T1000 (cell line): ENCODE data around the gene NKD1.

Experiments
- DNase-seq: peaks from one replicate; lab custom pipeline; 2025; ENCODE audit warnings: mixed read lengths; lab: John Stamatoyannopoulos, UW

Gene NKD1

GRCh38 chr16:50675686-50676610 is 127.8 kb downstream of the NKD1 start:
- DNase-seq: no peak

DNA sequence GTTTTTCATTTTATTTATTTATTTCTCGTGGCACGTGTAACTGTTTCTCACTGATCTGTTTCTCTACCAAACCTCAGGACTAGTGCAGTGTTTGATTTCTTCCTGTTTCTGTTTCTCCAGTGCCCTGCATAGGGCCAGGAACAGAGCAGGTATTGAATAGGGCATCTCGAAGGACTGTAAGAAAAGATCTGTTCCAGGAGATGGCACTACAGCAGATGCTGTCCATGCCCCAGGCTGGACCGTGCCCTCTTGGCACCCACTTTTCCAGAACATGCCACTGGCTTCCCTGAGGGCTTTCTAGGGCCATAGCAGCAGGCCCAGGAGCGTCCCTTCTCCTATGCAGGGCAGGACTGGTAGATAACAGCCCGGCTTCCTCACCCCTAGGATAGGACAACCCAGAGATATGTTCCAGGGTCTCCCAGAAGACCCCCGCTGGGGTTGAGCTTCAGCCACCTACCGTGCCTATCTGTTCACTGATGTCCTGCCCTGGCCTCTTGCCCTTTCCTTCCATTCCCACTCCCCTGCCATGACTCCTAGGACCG is 128.6 kb downstream of the NKD1 start:
- DNase-seq: no peak

DNA sequence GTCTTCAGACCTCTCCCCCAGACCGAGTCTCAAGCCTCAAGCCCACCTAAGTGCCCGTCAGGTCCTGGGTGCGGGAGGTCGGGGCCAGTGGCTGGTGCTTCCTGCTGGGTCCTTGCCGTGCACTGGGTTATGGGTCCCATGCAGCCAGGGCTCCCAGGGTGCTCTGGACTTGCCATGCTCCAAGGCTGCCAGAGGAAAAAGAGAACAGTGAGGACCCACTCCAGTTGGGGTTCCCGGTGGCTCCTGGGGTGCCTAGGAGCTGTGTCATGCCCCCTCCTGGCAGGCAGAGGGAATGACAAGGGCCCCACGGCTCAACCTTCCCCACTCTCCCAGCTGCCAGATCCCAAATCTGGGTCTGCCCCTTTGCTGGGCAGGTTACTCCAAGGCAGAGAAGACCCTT is 129.2 kb downstream of the NKD1 start:
- DNase-seq: no peak

DNA sequence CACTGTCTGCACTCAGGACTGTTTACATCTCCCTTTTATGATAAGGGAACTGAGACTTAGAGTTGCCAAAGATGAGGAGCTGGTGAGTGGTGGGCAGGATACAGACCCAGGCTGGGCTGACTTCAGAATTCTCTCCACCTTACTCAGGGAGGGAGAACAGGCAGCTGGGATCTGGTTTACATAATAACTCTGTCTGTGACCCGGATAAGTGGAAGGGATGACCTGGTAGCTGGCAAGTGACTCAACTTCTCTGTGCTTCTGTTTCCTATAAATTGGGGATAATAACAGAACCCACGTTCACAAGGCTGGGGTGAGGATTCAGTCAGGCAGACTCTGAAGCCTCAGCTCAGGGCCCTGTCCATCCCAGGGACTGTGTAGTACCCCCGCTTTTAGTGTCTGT is 130.3 kb downstream of the NKD1 start:
- no peak for DNase-seq

GRCh38 chr16:50679266-50679665 is 131.1 kb downstream of the NKD1 start:
- DNase-seq: no peak

GRCh38 chr16:50679676-50680555 is 131.7 kb downstream of the NKD1 start:
- no peak for DNase-seq

- DNase-seq: no peak
These were observed 132.3 kb downstream of the NKD1 start for GRCh38 chr16:50680556-50680893.

DNA sequence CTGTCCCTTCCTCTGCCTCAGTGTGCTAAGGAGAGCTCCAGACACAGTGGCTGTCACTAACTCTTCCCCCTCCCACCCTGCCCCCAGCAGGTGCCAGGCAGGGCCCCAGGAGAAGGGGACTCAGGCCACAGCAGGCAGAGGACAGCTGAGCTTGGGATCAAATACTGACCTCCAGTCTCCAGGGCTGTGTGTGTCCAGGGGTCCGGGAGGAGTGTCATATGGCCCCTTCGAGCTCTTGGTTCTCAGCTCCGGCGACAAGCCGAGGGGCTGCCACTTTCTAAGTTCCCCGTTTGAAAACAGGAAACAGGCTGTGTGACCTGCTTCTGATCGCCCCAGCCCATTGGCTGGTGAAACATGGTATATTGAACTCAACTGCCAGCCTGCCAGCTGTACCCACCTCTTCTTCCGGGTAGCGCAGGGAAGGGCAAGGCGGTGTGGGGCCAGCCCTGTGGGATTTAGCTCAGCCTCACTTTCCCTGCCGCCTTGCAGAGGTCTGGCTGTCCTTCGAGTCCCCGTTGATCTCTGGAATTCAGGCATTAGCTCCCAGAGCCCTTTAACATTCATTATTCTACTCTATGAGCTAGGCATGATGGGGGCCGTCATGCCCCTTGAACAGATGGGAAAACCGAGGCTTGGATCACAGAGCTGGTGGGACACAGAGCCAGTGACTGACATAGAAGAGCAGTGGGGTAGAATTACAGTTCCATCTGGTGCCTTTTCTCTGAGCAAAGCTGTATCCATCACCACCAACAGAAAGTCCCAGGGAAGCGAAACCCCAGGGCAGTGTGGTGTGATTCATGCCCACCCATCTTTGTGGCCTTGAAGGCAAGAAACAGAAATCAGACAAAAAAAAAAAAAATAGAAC is 133.1 kb downstream of the NKD1 start, which contains the start of gene SNX20:
Gene SNX20 (minus strand): TSS at position 292 of the 865 bp plus-strand sequence. CDS start 3,786 bp downstream, outside the sequence.
- no peak for DNase-seq

GRCh38 chr16:50683689-50684374 is 135.6 kb downstream of the NKD1 start:
- DNase-seq: no peak

DNA sequence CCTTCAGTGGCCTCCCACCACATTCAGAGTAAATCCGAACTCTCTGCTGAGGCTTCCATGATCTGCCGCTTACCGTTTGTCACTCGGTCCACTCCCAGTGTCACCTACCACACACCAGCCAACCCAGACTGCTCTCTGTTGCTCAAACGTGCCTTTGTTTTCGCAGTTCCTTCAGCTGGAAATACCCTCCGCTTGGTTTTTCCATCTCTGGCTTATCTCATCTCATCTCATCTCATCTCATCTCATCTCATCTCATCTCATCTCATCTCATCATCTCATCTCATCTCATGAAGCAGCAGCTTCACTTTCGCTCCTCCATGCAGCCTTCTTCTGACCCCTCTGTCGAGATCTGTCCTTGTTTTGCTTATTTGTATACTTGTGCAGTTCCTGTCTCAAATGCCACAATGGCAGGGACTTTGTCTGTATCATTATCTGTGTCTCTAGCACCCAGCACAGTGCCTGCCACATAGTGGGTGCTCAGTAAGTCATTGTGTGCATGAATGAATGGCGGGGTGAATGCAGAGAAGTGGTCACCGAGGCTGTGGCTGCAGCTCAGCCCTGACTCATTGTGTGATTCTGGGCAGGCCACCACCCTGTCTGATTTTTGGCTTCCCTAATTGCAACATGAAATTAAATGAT is 136.7 kb downstream of the NKD1 start:
- no peak for DNase-seq

- no peak for DNase-seq
These were observed 137.4 kb downstream of the NKD1 start for GRCh38 chr16:50685462-50686063.

DNA sequence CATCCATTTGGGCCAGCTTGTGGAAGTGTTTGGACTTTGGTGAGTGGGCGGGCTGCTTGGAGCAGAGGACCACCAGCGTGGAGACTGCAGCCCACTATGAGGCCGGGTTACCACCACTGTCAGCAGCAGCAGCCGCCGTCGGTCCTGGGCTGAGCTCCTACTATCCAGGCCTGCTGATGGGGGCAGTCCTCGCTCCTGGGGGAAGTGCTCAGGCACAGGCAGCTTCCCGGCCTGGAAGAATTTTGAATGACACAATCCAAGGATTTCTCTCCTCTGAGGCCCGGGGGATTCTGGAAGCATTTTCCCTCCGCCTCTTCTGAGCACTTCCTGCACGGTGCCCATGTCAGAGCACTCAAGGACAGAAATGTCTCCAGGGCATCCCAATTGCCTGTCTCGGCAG is 139.9 kb downstream of the NKD1 start:
- no peak for DNase-seq

DNA sequence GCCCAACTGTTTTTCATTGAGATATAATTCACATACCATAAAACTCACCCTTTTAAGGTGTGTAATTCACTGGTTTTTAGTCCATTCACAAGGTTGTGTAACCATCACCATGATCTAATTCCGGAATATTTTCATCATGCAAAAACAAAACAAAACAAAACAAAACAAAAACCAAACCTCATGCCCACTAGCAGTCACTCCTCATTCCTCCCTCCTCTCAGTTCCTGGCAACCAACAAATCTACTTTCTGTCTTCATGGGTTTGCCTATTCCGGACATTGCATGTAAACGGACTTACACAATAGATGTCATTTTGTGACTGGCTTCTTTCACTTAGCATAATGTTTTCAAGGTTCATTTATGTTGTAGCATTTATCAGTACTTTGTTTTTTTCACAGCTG is 140.7 kb downstream of the NKD1 start:
- DNase-seq: no peak

GRCh38 chr16:50690177-50690576 is 142.0 kb downstream of the NKD1 start:
- no peak for DNase-seq

DNA sequence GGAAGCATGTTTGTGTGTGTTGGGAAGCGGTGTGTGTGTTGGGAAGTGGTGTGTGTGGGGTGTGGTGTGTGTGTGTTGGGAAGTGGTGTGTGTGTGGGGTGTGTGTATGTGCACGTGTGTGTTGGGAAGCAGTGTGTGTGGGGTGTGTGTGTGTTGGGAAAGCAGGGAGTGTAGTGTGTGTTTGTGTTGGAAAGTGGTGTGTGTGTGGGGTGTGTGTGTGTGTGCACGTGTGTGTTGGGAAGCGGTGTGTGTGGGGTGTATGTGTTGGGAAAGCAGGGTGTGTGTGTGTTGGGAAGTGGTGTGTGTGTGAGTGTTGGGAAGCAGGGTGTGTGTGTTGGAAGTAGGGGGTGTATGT is 144.4 kb downstream of the NKD1 start:
- DNase-seq: no peak

DNA sequence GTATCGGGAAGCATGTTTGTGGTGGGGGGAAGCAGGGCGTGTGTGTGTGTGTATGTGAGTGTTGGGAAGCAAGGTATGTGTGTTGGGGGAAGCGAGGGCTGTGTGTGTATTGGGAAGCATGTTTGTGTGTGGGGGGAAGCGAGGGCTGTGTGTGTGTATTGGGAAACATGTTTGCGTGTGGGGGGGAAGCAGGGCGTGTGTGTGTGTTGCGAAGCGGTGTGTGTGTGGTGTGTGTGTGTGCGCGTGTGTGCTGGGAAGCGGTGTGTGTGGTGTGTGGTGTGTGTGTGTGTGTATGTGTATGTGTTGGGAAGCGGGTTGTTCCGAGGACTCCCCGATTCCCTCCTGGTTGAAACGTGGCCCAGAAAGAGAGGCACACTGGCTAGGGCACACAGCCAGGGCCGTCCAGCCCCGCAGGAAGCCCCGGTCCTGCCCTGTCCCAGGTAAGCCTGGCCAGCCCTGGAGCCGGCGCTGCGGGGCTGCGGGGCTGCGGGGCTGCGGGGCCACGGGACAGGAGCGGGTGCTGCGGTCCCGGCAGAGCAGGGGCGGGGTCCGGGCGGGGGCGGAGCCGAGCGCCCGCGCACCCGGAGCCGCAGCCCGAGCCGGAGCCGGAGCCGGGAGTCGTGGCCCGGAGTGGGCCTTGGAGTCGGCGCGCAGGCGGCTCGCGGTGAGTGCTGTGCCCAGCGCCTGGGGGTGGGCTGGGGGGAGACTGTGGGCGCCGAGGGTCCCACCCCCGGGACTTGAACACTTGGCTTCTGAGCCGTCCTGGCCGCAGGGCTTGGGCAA is 145.0 kb downstream of the NKD1 start, which contains the start of gene NOD2:
Gene NOD2 (plus strand): TSS at position 608 of the 783 bp plus-strand sequence. CDS start 5,890 bp downstream, outside the sequence.
- no peak for DNase-seq

DNA sequence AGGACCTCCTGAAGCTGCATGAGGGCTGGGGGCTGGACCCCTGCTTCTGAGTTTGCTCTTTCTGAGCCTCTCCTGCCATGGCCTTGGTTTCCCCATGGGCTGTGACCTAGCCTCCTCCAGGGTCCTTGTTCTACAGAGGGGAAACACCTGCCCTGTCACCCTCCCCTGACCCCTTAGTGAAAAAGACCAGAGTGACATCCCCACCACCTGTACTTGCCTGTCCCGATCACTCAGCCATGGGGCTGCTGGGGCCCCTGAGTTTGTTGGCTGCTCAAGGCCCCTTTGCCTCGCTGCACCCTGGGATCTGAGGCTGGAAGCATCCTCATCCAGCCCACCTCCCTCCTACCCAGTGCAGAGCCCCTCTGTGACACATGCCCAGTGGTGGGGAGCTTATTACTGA is 146.0 kb downstream of the NKD1 start:
- DNase-seq: no peak

DNA sequence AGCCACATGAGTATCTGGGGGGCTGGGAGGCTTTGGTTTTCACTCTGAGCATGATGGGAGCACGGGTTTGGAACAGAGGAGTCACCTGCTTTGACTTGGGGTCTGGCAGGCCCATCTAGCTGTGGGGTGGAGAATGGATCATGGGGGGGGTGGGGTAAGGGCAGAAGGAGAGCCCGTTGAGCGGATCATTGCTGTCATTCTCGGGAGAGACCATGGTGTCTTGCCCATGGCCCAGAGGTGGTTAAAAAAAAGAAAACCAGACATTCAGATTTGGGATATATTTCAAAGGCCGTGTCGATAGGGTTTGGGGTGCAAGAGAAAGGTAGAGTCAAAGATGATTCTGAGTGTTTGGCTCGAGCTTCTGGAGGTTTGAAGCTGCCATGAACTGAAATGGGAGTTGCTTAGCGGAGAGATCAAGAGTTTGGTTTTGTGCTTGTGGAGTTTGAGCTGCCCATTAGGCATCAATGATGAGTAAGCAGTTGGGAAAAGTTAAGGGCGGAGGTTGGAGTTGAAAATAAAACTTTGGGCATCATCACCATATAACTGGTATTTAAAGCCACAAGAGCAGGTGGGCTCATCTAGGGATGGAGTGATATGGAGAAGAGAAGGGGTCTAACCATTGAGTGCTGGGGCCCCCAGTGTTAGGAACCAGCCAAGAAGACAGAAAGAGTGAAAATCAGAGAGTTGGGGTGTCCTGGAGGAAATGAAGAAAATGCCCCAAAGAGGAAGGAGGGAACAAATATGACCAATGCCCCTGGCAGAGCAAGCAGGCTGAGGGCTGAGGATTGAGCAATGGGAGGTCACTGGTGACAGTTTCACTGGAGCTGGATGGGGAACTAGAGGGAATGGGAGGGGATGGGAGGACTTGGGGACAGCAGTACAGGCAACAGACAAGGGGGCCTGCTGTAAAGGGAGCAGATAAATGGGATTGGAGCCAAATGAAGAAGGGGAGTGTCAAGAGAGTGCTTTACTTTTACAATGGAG is 147.1 kb downstream of the NKD1 start:
- DNase-seq: no peak
